Measurements from ENCODE around the gene C1orf159. TPM values are rescaled to one million over a fixed set of nuclear protein-coding genes. Genes with fewer than 3 reads are reported as not detected.

Gene C1orf159
- total RNA-seq, 1 donor from 2014 or later: 9.2 TPM

DNA sequence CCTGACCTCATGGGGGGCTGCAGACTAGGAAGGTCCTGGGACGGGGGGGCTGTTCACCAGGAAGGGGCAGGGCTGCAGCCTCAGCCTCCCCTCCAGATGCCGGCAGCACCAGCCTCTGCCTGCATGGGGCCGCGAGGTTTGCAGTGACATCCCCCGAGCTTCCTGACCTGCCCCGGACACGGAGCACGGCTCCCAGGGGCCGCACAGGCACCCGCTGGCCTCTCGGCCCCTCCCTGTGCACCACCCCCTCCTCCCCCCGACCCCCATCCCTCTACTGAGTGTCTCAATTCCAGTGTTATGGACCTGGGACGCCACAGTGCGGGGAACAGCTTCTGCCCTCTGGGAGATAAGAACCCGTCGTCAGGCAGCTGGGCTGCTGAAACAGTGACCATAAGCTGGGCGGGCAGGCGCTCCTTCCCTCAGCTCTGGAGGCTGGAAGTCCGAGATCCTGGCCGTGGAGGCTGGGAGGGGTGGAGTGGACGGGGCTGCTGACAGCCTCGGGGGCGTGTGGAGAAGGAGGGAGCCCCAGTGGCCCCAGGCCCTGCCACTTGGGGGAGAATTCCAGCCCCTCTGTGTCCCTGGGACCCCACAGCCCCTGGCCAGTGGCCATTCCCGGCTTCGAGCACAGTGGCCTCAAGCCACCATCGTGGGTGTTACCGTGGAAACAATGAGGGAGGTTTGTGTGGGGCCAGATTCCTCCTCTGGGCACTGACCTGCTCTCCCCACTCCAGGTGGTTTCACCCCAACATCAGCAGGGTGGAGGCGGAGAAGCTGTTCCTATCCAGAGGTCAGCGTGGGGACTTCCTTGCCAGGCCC is 53.3 kb downstream of the C1orf159 start:
- no peak for DNase-seq (ENCODE audit: low spot score)
- TF ChIP-seq, protein P1, sequence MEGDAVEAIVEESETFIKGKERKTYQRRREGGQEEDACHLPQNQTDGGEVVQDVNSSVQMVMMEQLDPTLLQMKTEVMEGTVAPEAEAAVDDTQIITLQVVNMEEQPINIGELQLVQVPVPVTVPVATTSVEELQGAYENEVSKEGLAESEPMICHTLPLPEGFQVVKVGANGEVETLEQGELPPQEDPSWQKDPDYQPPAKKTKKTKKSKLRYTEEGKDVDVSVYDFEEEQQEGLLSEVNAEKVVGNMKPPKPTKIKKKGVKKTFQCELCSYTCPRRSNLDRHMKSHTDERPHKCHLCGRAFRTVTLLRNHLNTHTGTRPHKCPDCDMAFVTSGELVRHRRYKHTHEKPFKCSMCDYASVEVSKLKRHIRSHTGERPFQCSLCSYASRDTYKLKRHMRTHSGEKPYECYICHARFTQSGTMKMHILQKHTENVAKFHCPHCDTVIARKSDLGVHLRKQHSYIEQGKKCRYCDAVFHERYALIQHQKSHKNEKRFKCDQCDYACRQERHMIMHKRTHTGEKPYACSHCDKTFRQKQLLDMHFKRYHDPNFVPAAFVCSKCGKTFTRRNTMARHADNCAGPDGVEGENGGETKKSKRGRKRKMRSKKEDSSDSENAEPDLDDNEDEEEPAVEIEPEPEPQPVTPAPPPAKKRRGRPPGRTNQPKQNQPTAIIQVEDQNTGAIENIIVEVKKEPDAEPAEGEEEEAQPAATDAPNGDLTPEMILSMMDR (IDR thresholded peaks at IDR 0.05): no peak
- Mint-ChIP-seq H3K27me3 (ENCODE audit: low read depth) (peaks cover 2% of the 10 kb centered on the region), H3K9me3 (ENCODE audit: low read depth) (no peaks in the 10 kb centered on the region), H3K36me3 (ENCODE audit: low read depth) (no peaks in the 10 kb centered on the region), H3K4me3 (ENCODE audit: unreplicated experiment) (no peak overlapping the region), H3K4me1 (ENCODE audit: low read depth) (peaks cover 19% of the 10 kb centered on the region), H3K27ac (ENCODE audit: unreplicated experiment) (no peak overlapping the region)

DNA sequence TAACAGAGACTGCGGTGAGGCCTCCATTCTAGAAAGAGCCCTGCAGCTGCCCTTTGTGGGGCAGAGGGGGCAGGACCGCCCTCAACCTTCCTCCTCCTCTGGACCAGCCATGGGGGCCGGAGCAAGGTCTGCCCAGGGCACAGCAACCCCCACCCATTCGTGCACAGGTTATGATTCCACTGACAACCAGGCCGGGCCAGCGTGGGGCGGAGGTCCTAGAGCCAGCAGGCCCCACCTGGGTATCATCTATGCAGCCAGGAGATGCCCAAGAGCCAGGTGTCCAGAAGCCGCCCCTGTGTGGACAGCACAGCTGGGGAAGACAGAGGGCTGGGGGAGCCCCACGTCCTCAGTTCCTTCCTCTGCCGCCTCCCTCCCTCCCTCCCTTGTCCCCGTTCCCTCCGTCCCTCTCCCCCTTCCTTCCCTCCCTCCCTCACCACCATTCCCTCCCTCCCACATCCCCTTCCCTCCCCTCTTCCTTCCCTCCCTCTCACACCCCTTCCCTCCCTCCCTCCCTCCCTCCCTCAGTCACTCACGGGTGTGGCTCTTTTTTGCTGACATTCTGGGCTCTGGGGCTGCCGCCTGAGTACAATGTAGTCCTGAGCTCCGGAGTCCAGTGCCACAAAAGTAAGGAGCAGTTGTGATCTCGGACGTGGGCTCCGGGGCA is 54.1 kb downstream of the C1orf159 start:
- Mint-ChIP-seq H3K4me3 (ENCODE audit: unreplicated experiment) (no peak overlapping the region), H3K27me3 (ENCODE audit: low read depth) (peaks cover 2% of the 10 kb centered on the region), H3K36me3 (ENCODE audit: low read depth) (no peaks in the 10 kb centered on the region), H3K9me3 (ENCODE audit: low read depth) (no peaks in the 10 kb centered on the region), H3K27ac (ENCODE audit: unreplicated experiment) (no peak overlapping the region), H3K4me1 (ENCODE audit: low read depth) (peaks cover 19% of the 10 kb centered on the region)
- TF ChIP-seq, protein P1 (IDR thresholded peaks at IDR 0.05): no peak
- no peak for DNase-seq (ENCODE audit: low spot score)

DNA sequence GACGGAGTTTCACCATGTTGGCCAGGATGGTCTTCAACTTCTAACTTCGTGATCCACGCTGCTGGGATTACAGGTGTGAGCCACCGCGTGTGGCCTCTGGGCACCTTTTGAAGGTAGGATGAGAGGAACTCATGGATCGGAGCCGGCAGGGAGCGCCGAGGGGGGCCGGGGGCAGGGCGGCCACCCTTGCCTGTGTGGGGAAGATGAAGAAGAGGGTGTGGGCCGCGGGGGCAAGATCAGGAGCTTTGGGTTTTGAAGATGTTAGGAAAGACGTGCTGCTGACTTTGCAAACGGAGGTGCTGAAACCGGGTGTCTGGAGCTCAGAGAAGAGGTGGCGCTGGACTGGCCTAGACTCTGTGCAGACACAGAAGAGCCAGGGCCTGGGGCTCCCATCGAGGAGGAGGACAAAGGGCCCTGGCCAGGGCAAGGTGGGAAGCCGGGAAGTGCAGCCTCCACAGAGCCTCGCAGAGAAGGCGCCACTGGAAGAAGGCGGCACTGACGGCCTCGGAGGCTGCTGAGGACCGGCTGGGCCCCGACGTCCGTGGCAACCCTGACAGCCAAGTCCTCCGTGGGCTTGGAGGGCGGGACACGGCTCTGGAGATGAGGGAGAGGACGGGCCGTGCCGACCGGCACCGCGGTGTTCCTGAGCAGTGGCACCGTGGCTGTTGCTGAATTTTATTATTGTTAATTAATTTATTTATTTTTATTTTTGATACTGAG is 55.4 kb downstream of the C1orf159 start:
- H3K4me1 Mint-ChIP-seq (ENCODE audit: low read depth): peaks cover 19% of the 10 kb centered on the region
- H3K27ac Mint-ChIP-seq (ENCODE audit: unreplicated experiment): no peak overlapping the region
- TF ChIP-seq, protein P1 (IDR thresholded peaks at IDR 0.05): no peak
- H3K36me3 Mint-ChIP-seq (ENCODE audit: low read depth): peaks cover 4% of the 10 kb centered on the region
- peaks cover 2% of the 10 kb centered on the region for H3K27me3 Mint-ChIP-seq (ENCODE audit: low read depth)
- H3K9me3 Mint-ChIP-seq (ENCODE audit: low read depth): no peaks in the 10 kb centered on the region
- H3K4me3 Mint-ChIP-seq (ENCODE audit: unreplicated experiment): peak overlapping the region; percentile 56
- DNase-seq (ENCODE audit: low spot score): no peak

DNA sequence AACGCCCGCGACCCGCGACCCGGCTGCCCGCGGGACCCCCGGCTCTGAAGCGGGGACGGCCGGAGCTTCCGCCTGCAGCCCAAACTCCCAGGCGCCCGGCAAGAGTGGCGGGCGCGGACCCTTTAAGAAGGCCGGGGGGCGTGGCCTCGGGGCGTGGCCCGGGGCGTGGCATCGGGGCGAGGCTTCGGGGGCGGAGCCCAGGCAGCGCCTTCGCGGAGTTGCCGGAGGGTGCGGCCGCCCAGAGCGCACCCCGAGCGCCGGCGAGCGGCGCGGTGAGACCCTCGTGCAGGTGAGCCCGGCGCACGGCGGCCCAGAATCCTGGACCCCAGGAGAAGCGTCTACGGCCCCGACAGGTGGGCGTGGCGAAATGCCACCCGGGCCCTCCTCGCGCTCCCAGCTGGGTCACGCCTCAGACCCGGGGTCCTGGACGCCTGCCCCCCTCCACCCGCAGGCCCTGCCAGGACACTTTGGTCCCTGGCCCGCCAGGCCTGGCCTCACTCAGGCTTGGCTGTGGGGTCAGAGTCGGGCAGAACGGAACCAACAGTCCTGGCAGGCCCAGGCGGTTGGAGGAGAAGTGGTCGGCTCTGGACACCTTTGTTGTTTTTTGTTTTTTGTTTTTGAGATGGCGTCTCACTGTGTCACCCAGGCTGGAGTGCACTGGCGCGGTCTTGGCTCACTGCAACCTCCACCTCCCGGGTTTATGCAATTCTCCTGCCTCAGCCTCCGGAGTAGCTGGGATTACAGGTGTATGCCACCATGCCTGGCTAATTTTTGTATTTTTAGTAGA is 56.2 kb downstream of the C1orf159 start:
- Mint-ChIP-seq H3K4me1 (ENCODE audit: low read depth) (peaks cover 19% of the 10 kb centered on the region), H3K36me3 (ENCODE audit: low read depth) (peaks cover 4% of the 10 kb centered on the region), H3K27ac (ENCODE audit: unreplicated experiment) (no peak overlapping the region), H3K9me3 (ENCODE audit: low read depth) (no peaks in the 10 kb centered on the region), H3K4me3 (ENCODE audit: unreplicated experiment) (peak overlapping the region; percentile 70), H3K27me3 (ENCODE audit: low read depth) (peaks cover 2% of the 10 kb centered on the region)
- TF ChIP-seq, protein P1 (IDR thresholded peaks at IDR 0.05): no peak
- DNase-seq (ENCODE audit: low spot score): no peak
